ENCODE measurements around the gene RAD51AP1. TPM values are rescaled to one million over a fixed set of nuclear protein-coding genes. Genes with fewer than 3 reads are reported as not detected.
A peak's percentile ranks its signal among the peaks of the same experiment; 100 is the strongest.

RAD51AP1 gene
- polyA plus RNA-seq, 1 experiment = 8.2 TPM

DNA sequence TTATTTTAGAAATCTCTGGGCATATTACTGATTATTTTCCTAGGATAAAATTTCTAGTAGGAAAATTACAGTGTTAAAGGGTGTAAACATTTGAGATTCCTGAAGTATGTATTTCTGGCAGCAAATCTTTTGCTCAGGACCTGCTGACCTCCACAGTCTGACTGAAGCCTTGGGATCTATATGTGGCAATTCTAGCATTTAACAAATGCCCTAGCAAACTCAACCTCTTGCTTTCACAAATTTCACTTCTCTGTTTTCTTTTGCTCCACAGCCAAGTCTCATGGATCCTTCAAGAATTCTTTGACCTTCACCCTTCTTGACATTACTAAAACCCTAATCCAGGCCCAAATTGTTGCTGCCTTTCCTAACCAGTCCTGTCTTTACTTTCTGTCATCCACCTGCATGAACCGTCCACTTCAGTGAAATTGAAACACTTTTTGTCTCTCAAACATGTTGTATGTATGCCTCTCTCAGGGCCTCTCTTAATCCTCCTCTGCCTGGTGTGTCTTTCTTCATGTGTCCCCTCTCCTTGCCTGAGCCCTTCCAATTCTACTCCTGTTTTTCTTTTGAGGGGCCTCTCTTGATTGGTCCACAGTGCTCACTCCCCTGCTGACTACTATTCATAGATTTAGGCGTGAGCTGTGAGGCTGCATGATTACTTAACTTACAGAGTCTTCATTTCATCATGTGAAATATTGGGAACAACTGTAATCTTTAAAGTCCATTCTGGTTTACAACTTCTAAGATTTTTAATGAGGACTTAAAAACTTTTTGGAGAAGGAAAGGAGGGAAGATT, 18.2 kb downstream of the RAD51AP1 start:
- no peak overlapping the region for H3K27ac ChIP-seq (ENCODE audit: low read depth, low read length)
- TF ChIP-seq, protein P1, sequence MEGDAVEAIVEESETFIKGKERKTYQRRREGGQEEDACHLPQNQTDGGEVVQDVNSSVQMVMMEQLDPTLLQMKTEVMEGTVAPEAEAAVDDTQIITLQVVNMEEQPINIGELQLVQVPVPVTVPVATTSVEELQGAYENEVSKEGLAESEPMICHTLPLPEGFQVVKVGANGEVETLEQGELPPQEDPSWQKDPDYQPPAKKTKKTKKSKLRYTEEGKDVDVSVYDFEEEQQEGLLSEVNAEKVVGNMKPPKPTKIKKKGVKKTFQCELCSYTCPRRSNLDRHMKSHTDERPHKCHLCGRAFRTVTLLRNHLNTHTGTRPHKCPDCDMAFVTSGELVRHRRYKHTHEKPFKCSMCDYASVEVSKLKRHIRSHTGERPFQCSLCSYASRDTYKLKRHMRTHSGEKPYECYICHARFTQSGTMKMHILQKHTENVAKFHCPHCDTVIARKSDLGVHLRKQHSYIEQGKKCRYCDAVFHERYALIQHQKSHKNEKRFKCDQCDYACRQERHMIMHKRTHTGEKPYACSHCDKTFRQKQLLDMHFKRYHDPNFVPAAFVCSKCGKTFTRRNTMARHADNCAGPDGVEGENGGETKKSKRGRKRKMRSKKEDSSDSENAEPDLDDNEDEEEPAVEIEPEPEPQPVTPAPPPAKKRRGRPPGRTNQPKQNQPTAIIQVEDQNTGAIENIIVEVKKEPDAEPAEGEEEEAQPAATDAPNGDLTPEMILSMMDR (IDR thresholded peaks at IDR 0.05; ENCODE audit: low read depth, low read length) = no peak
- no peaks in the 10 kb centered on the region for H3K27me3 ChIP-seq (ENCODE audit: control insufficient read depth, insufficient read depth, low read length)
- CTCF ChIA-PET = no interaction called here
- no peaks in the 10 kb centered on the region for H3K9me3 ChIP-seq (ENCODE audit: control insufficient read depth, insufficient read depth, low read length)
- H3K4me3 ChIP-seq (ENCODE audit: low read depth, low read length) = no peak overlapping the region
- no peak for DNase-seq (ENCODE audit: low read depth, low spot score)
- POLR2A ChIA-PET = no interaction called here

DNA sequence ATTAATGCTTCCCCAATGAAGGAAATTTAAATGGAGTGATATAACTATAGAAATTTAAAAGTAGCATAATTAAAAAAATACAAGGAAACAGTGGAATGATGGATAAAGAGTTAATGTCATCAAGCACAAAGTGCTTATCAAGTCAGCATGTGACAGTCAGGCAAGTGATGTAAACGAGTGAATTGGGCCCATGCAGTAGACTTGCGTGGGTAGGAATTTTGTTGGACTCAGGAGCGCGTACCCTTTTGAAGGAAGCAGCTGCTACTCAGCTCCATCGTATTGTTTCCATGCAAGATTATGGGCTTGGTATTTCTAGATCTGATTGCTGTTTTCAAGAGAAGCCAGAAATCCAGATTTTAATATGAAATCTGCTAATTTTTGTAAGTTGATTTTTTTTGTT, 18.9 kb downstream of the RAD51AP1 start:
- Histone ChIP-seq H3K9me3 (ENCODE audit: control insufficient read depth, insufficient read depth, low read length) (no peaks in the 10 kb centered on the region), H3K27ac (ENCODE audit: low read depth, low read length) (no peak overlapping the region), H3K4me3 (ENCODE audit: low read depth, low read length) (no peak overlapping the region), H3K27me3 (ENCODE audit: control insufficient read depth, insufficient read depth, low read length) (no peaks in the 10 kb centered on the region)
- TF ChIP-seq, protein P1 (IDR thresholded peaks at IDR 0.05; ENCODE audit: low read depth, low read length) = no peak
- no peak for DNase-seq (ENCODE audit: low read depth, low spot score)
- ChIA-PET CTCF (no interaction called here), POLR2A (no interaction called here)

DNA sequence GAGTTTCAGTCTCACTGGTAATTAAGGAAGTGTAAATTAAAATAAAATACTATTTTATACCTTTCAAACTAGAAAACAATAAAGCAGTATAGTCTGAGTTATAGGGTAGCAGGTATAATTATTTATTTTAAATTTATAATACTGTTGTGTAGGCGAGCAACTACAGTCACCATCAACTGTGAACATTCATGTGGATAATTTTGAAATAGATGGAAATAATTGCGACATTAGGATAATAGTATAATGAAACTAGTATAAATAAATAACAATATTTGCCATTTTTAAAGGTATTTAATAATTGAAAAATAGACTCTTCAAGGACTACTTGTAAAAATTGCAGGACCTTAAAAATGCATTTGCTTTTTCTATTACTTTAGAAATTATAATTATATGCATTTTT, 19.5 kb downstream of the RAD51AP1 start:
- POLR2A ChIA-PET = no interaction called here
- TF ChIP-seq, protein P1 (IDR thresholded peaks at IDR 0.05; ENCODE audit: low read depth, low read length) = no peak
- CTCF ChIA-PET = no interaction called here

DNA sequence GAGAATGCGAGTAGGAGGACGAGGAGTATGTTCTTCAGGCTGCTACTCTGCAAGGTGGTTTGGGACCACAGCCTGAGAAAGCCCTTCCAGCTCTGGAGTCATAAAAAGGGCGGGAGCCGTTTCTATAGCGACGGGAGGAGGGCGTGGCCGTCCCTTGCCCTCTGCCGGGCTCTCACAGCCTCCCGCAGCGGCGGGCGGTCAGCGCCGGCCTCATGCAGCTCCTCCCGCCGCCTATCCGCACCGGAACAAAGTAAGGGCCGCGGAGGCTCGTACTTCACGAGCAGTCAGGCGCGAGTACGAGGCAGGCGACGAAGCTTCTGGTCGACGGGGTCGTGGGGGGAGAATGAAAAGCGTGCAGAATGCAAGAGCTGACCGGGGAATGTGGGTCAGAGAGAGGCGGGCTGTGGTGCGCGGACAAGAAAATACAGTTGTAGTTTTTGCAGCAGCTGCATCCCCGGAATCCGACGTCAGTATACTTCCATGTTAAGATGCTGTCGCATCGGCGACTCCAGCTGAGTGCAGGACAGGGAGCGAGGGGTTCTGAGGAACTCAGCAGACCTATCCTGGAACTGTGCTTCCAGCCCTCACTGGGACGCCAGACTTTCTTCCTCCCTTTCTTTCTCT, 23.5 kb downstream of the RAD51AP1 start, which contains the start of gene DYRK4:
Gene DYRK4 (plus strand): TSS at position 175 of the 624 bp plus-strand sequence. CDS start 38 bp downstream, at position 213.
- TF ChIP-seq, protein P1 (IDR thresholded peaks at IDR 0.05; ENCODE audit: low read depth, low read length) = no peak
- Histone ChIP-seq H3K9me3 (ENCODE audit: control insufficient read depth, insufficient read depth, low read length) (no peaks in the 10 kb centered on the region), H3K27ac (ENCODE audit: low read depth, low read length) (no peak within 1 kb of the TSS), H3K4me3 (ENCODE audit: low read depth, low read length) (peak within 1 kb of the TSS; percentile 56), H3K27me3 (ENCODE audit: control insufficient read depth, insufficient read depth, low read length) (no peaks in the 10 kb centered on the region)
- ChIA-PET CTCF (interaction anchor here (0.6 to 1.8 kb wide), 6 partner anchors 20 to 255 kb away, joined by 3 to 5 read pairs (median 4); no protein-coding TSS in a partner anchor), POLR2A (interaction anchor here (0.5 to 0.8 kb wide), 3 partner anchors 32 to 287 kb away, joined by 3 read pairs; no protein-coding TSS in a partner anchor)
- DNase-seq (ENCODE audit: low read depth, low spot score) = peak; percentile 43

More for the DNA sequence above, 19.5 kb downstream of the RAD51AP1 start:
- DNase-seq (ENCODE audit: low read depth, low spot score) = no peak
- Histone ChIP-seq H3K27me3 (ENCODE audit: control insufficient read depth, insufficient read depth, low read length) (no peaks in the 10 kb centered on the region), H3K9me3 (ENCODE audit: control insufficient read depth, insufficient read depth, low read length) (no peaks in the 10 kb centered on the region), H3K4me3 (ENCODE audit: low read depth, low read length) (no peak overlapping the region), H3K27ac (ENCODE audit: low read depth, low read length) (no peak overlapping the region)

DNA sequence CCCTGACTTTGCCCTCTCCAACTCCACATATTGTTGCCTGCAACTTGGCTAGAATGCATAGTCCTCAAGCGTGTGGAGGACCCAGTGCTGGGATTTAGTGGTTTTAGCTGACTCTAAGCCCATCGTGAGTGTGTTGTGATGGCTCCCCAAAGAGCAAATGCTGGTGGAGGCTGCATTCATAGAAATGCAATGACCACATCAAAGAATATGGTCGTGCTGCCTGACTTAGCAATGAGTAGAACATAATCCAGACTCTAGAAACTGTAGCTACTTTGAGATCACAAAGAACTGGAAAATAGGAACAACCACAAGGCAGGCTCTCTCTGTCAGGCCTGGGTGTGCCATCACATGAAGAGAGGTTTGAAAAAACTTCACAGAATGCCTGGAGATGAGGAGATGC, 24.6 kb downstream of the RAD51AP1 start:
- POLR2A ChIA-PET = no interaction called here
- Histone ChIP-seq H3K9me3 (ENCODE audit: control insufficient read depth, insufficient read depth, low read length) (no peaks in the 10 kb centered on the region), H3K4me3 (ENCODE audit: low read depth, low read length) (no peak overlapping the region), H3K27ac (ENCODE audit: low read depth, low read length) (no peak overlapping the region), H3K27me3 (ENCODE audit: control insufficient read depth, insufficient read depth, low read length) (no peaks in the 10 kb centered on the region)
- CTCF ChIA-PET = interaction anchor here (0.6 kb wide), 1 partner anchor 83 kb away, joined by 3 read pairs; no protein-coding TSS in a partner anchor
- TF ChIP-seq, protein P1 (IDR thresholded peaks at IDR 0.05; ENCODE audit: low read depth, low read length) = no peak
- DNase-seq (ENCODE audit: low read depth, low spot score) = no peak
